ENCODE measurements around the gene RASSF4.

RASSF4 gene, protein sequence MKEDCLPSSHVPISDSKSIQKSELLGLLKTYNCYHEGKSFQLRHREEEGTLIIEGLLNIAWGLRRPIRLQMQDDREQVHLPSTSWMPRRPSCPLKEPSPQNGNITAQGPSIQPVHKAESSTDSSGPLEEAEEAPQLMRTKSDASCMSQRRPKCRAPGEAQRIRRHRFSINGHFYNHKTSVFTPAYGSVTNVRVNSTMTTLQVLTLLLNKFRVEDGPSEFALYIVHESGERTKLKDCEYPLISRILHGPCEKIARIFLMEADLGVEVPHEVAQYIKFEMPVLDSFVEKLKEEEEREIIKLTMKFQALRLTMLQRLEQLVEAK

DNA sequence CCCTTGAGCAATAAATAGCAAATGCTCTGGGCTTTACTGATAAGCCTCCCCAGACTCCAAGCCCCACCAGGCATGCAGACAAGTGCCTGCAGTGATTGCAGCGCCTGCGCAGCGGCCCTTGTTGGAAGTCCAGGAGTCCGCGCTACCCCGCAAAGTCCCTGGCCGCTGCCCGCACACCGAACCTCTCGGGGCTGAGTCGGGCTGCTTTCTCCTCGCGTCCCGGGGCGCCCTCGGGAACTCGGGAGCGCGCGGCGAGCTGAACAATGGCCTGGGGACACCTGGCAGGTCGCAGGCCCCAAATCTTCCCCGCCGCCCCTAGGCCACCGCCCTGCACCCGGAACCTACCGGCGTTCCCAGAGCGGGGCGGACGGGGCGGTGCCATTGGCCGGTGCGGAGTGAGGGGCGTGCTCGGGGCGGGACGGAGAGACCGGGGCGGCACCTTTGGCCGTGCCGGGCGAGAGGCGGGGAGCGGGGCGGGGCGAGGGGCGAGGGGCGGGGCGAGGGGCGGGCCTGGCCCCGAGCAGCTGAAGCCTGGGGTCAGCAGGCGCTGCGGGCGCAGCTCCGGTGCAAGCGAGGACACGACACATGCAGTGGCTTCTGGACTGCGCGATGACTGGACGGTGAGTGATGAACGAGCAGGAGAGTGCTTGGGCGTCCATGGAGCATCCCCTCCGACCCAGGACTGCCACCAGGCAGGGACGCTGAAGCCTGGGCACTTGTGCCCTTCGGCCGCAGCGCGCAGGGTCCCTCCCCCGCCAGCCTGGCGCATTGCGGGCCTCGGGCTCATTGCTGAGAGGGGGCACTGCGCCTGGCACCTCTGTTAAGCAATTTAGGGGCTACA lies at the start of gene RASSF4:
TSS of gene RASSF4 (plus strand) at position 556 of the 841 bp plus-strand sequence. CDS start 10,401 bp downstream, outside the sequence.
- peak; percentile 77 for DNase-seq (ENCODE audit: low read depth)

DNA sequence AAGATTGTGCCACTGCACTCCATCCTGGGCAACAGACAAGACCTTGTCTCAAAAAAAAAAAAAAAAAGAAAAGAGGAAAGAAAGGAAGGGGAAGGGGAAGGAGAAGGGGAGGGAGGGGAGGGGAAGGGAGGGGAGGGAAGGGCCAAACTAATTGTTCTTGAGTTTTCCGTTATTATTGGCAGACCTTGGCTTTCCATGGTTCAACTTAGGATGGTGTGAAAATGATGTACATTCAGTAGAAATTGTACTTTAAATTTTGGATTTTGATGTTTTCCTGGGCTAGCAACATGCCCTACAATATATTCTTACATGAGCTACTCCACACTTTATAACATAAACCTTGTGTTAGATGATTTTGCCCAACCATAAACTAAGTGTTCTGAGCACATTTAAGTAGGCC lies 49.7 kb upstream of the RASSF4 start:
- TF ChIP-seq, protein P1, sequence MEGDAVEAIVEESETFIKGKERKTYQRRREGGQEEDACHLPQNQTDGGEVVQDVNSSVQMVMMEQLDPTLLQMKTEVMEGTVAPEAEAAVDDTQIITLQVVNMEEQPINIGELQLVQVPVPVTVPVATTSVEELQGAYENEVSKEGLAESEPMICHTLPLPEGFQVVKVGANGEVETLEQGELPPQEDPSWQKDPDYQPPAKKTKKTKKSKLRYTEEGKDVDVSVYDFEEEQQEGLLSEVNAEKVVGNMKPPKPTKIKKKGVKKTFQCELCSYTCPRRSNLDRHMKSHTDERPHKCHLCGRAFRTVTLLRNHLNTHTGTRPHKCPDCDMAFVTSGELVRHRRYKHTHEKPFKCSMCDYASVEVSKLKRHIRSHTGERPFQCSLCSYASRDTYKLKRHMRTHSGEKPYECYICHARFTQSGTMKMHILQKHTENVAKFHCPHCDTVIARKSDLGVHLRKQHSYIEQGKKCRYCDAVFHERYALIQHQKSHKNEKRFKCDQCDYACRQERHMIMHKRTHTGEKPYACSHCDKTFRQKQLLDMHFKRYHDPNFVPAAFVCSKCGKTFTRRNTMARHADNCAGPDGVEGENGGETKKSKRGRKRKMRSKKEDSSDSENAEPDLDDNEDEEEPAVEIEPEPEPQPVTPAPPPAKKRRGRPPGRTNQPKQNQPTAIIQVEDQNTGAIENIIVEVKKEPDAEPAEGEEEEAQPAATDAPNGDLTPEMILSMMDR (IDR thresholded peaks at IDR 0.05; ENCODE audit: low read length, missing control alignments) = no peak
- DNase-seq (ENCODE audit: low read depth) = no peak
- H3K4me3 ChIP-seq (replicated peaks; ENCODE audit: low read depth, low read length) = no peak overlapping the region

More for the DNA sequence above, at the start of gene RASSF4:
- H3K4me3 ChIP-seq (replicated peaks; ENCODE audit: low read depth, low read length) = peak within 1 kb of the TSS; percentile 81
- TF ChIP-seq, protein P1 (IDR thresholded peaks at IDR 0.05; ENCODE audit: low read length, missing control alignments) = no peak

DNA sequence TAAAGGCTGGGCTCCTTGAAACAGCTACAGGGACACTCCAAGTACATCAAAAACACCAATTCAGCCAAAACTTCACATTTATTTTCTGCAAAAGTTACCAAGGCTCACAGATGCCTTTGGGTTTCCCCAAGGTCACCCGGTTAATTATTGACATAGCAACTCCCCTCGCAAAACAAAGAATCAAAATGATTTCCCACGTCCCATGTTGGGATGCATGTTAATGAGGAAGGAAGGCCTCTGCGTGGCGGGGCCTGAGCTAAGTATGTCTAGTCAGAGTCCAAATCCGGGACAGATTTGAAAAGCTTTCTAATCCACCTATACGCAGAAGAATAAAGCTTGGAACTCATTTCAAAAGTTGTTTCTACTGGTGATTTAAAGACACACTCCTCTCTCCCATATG lies 49.0 kb upstream of the RASSF4 start:
- TF ChIP-seq, protein P1 (IDR thresholded peaks at IDR 0.05; ENCODE audit: low read length, missing control alignments) = no peak
- no peak overlapping the region for H3K4me3 ChIP-seq (replicated peaks; ENCODE audit: low read depth, low read length)
- DNase-seq (ENCODE audit: low read depth) = no peak

DNA sequence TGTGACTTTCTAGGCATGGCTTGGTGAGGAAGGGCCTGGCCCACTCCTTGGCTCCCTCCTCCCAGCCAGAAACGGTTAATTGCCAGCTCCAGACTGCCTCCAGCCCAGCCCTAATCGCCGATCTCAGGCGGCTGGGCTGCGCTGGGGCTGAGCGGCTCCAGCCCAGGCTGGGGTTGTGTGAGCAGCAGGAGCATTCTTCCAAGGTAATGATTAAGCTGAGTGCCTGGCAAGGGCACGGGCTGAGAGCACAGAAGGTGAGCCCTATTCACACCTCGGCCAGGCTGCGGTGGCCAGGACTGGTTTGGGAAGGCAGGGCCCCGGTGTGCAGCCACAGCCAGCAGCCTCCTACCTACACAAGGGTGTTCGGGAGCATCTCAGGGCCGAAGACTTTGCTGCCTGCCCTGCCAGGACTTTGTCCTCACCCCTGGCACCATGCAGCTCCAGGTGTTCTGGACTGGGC lies 48.5 kb upstream of the RASSF4 start, which contains the start of gene TMEM72:
TSS of gene TMEM72 (plus strand) at position 257 of the 460 bp plus-strand sequence. CDS start at position 433, 176 bp downstream.
- TF ChIP-seq, protein P1 (IDR thresholded peaks at IDR 0.05; ENCODE audit: low read length, missing control alignments) = no peak
- no peak within 1 kb of the TSS for H3K4me3 ChIP-seq (replicated peaks; ENCODE audit: low read depth, low read length)
- DNase-seq (ENCODE audit: low read depth) = no peak

DNA sequence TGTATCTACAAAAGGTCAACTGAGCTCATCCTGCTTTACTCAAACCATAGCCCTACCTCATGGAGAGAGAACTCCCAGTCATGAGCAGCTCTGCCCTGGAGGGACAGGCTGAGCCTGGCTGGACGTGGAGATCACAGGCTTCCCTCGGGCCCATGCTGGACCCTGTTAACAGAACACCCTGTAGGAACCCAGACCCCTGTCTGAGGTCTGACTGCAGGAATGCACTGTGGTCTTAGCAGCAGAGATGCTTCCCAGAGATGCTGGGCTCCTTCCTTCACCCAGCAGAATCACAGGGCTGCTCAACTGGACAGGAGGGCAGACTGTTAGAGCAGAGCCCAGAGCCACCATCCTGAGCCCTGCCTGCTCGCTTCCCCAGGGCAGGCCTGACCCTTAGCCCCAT lies 47.7 kb upstream of the RASSF4 start:
- no peak overlapping the region for H3K4me3 ChIP-seq (replicated peaks; ENCODE audit: low read depth, low read length)
- TF ChIP-seq, protein P1 (IDR thresholded peaks at IDR 0.05; ENCODE audit: low read length, missing control alignments) = no peak
- DNase-seq (ENCODE audit: low read depth) = no peak

DNA sequence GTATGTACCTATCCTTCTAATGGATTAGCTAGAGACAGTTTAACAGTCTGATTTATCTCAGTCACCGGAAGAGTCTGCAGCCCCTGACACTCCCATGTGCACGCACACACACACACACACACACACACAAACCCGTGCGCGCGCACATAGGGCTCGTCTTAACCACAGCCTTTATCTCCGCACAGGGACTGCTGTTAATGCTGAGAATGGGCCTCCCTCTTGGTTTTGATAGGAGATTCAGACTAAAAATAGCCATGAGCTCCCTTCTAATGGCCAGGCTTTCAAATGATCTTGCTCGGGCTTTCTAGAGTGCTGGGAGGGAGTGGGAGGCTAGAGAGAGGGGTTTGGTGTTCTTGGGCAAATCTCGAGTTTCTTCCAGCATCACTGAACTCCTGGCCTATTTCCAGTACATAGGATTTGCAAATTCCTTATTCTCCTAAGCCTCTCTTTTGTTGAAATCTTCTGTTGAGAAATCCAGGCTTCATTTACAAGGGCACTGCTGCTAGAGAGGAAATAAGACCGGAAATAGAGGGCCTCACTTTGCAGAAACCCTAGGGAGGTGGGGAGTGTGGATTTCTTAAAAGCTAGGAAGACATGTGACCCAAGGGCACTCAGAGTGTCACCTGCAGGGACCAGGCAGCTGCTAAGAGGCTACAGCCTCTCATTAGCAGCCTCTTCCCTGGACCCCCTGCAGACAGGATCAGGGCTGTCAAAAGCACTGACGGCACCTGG lies 46.1 kb upstream of the RASSF4 start:
- TF ChIP-seq, protein P1 (IDR thresholded peaks at IDR 0.05; ENCODE audit: low read length, missing control alignments) = no peak
- H3K4me3 ChIP-seq (replicated peaks; ENCODE audit: low read depth, low read length) = no peak overlapping the region
- DNase-seq (ENCODE audit: low read depth) = peak; percentile 83

Data from fibroblast of pulmonary artery (primary cell).